Liver (tissue), 9 donors: ENCODE results near the gene LILRA5. TPM values are rescaled to one million over a fixed set of nuclear protein-coding genes. Genes with fewer than 3 reads are reported as not detected.
A peak's percentile ranks its signal among the peaks of the same experiment; 100 is the strongest.
"Not testable (repeated sequence)": the region's sequence is repeated elsewhere in the genome, so short reads cannot be mapped to it uniquely, and the experiment has no call there.

ENCODE experiments used
- DNase-seq: peaks from one replicate; pipeline ENCODE4 v3.0.0-alpha.2; 2017; ENCODE audit warnings: low spot score
- H3K27ac ChIP-seq, 2 donors: one replicate each; pipeline ENCODE4 v1.7.0; 2013; ENCODE audit warnings: inconsistent platforms in 2 of 2, low read length in 2 of 2, control low read depth in 1 of 2, low read depth in 1 of 2, mild to moderate bottlenecking in 1 of 2
- H3K27me3 ChIP-seq, 4 donors: one replicate each; pipeline versions ENCODE4 v1.6.1 to v1.7.0; 2013; ENCODE audit warnings: low read length in 3 of 4, inconsistent platforms in 1 of 4, mild to moderate bottlenecking in 1 of 4, moderate library complexity in 1 of 4; ENCODE audit not compliant: control insufficient read depth in 4 of 4, insufficient read depth in 4 of 4
- H3K36me3 ChIP-seq, 4 donors: one replicate each; pipeline versions ENCODE4 v1.6.1 to v1.7.0; 2013; ENCODE audit warnings: low read length in 3 of 4, mild to moderate bottlenecking in 3 of 4, low read depth in 1 of 4, moderate library complexity in 1 of 4; ENCODE audit not compliant: control insufficient read depth in 4 of 4, insufficient read depth in 3 of 4
- H3K4me1 ChIP-seq, 4 donors: one replicate each; pipeline versions ENCODE4 v1.6.1 to v1.7.0; 2013; ENCODE audit warnings: low read length in 3 of 4, mild to moderate bottlenecking in 3 of 4, moderate library complexity in 1 of 4; ENCODE audit not compliant: control insufficient read depth in 4 of 4, insufficient read depth in 4 of 4
- H3K4me3 ChIP-seq, 3 donors: one replicate each; pipeline versions ENCODE4 v1.6.1 to v1.7.0; 2013; ENCODE audit warnings: low read length in 3 of 3, control low read depth in 1 of 3, low read depth in 1 of 3, mild to moderate bottlenecking in 1 of 3
- H3K9ac ChIP-seq, 2 donors: one replicate each; pipeline ENCODE4 v1.7.0; 2013; ENCODE audit warnings: low read length in 2 of 2, mild to moderate bottlenecking in 2 of 2, moderate library complexity in 2 of 2, control low read depth in 1 of 2, low read depth in 1 of 2
- H3K9me3 ChIP-seq, 4 donors: one replicate each; pipeline versions ENCODE4 v1.6.1 to v1.7.0; 2013; ENCODE audit warnings: low read length in 3 of 4; ENCODE audit not compliant: control insufficient read depth in 4 of 4
- ATF3 ChIP-seq: IDR thresholded peaks from 2 replicates; pipeline ENCODE4 v1.6.1; 2016; ENCODE audit warnings: antibody characterized with exemption
- EGR1 ChIP-seq, 2 donors: IDR thresholded peaks; 2 replicates each; pipeline ENCODE4 v1.6.1; 2016 to 2018; ENCODE audit warnings: antibody characterized with exemption in 2 of 2, low read depth in 2 of 2
- FOXA2 ChIP-seq: IDR thresholded peaks from 2 replicates; pipeline ENCODE4 v1.6.1; 2016; ENCODE audit warnings: antibody characterized with exemption
- GABPA ChIP-seq, 2 donors: IDR thresholded peaks in 1 of 2; conservative IDR thresholded peaks in 1 of 2; 2 replicates each; pipeline ENCODE4 v1.6.1; 2016; ENCODE audit warnings: antibody characterized with exemption in 2 of 2, mild to moderate bottlenecking in 1 of 2, moderate library complexity in 1 of 2
- HNF4A ChIP-seq, 2 donors: conservative IDR thresholded peaks; 2 replicates each; pipeline ENCODE4 v1.6.1; 2016; ENCODE audit warnings: antibody characterized with exemption in 2 of 2, mild to moderate bottlenecking in 2 of 2
- HNF4G ChIP-seq: IDR thresholded peaks from 2 replicates; pipeline ENCODE4 v1.6.1; 2016; ENCODE audit warnings: antibody characterized with exemption
- JUND ChIP-seq, 2 donors: IDR thresholded peaks; 2 replicates each; pipeline ENCODE4 v1.6.1; 2016; ENCODE audit warnings: antibody characterized with exemption in 2 of 2
- MAX ChIP-seq: IDR thresholded peaks from 2 replicates; pipeline ENCODE4 v1.6.1; 2016; ENCODE audit warnings: antibody characterized with exemption
- NR2F2 ChIP-seq: IDR thresholded peaks from 2 replicates; pipeline ENCODE4 v1.6.1; 2016; ENCODE audit warnings: antibody characterized with exemption
- RAD21 ChIP-seq, 2 donors: IDR thresholded peaks; 2 replicates each; pipeline ENCODE4 v1.6.1; 2016; ENCODE audit warnings: antibody characterized with exemption in 2 of 2, mild to moderate bottlenecking in 2 of 2
- REST ChIP-seq: IDR thresholded peaks from 2 replicates; pipeline ENCODE4 v1.6.1; 2016; ENCODE audit warnings: antibody characterized with exemption, mild to moderate bottlenecking
- TAF1 ChIP-seq: conservative IDR thresholded peaks from 2 replicates; pipeline ENCODE4 v1.6.1; 2016; ENCODE audit warnings: antibody characterized with exemption, mild to moderate bottlenecking
- YY1 ChIP-seq: IDR thresholded peaks from 2 replicates; pipeline ENCODE4 v1.6.1; 2016; ENCODE audit warnings: antibody characterized with exemption, mild to moderate bottlenecking
- WGBS: extraction: QIAGEN DNeasy Blood & Tissue Kit; methylation state at CpG from one replicate; pipeline ENCODE4 v1.1.7; 2013; 5-methylcytosine and 5-hydroxymethylcytosine counted together
- polyA plus RNA-seq, 2 donors: library from polyadenylated mRNA; stranded (reverse) in 1 of 2; unstranded in 1 of 2; fragments of 200-250 nt in 1 of 2; fragments of >200 nt in 1 of 2; fragmentation: Nextera tagmentation in 1 of 2; extraction: Ambion mirVana in 1 of 2; gene quantifications; one replicate each; pipeline versions ENCODE4 v1.2.1 to v1.2.3, GENCODE V29; 2013 to 2015
- total RNA-seq, 2 donors: library from RNA; depleted of rRNA; stranded (reverse); fragments of >200 nt; gene quantifications; one replicate each; pipeline ENCODE4 v1.2.3, GENCODE V29; 2014
- donor health status: healthy.
- donor health status: healthy.
- donor health status: healthy.
- donor health status: healthy.
- donor health status: healthy.

LILRA5 gene
- total RNA-seq, result 1 to 10 TPM; 6.4 to 8.7 TPM
- polyA plus RNA-seq, result 1 to 10 TPM in 1 of 2 donors, under 1 TPM in 1; 0.58 to 2.8 TPM

- no peaks in the 10 kb centered on the region for H3K4me1 ChIP-seq
- peaks cover 0 to 3% (median 1%) of the 10 kb centered on the region in 4 donors for H3K27me3 ChIP-seq
- no peak within 1 kb of the TSS for H3K4me3 ChIP-seq
- TF ChIP-seq TAF1 (no peak), ATF3 (no peak), RAD21 (IDR thresholded peaks at IDR 0.05) (no peak), NR2F2 (no peak)
- H3K9ac ChIP-seq, result peak within 1 kb of the TSS in 1 of 2 donors; percentile 8
- H3K27ac ChIP-seq, result peak within 1 kb of the TSS in 1 of 2 donors; percentile 38
- H3K36me3 ChIP-seq, result no peaks in the 10 kb centered on the region
- WGBS, result 52% methylated on average over 13 of the region's 13 CpGs
- peaks cover 0 to 2% (median 0%) of the 10 kb centered on the region in 4 donors for H3K9me3 ChIP-seq
- DNase-seq, result no peak
These were observed at the start of gene LILRA5 for GRCh38 chr19:54312436-54313377. TSS of gene LILRA5 (minus strand) at chr19:54313166. CDS start at chr19:54313019, 147 bp downstream.

- H3K4me1 ChIP-seq, H3K36me3 ChIP-seq, H3K27ac ChIP-seq, H3K9me3 ChIP-seq, H3K4me3 ChIP-seq, H3K27me3 ChIP-seq, H3K9ac ChIP-seq, DNase-seq: not testable (repeated sequence)
- WGBS, result 34% methylated on average over 6 of the region's 10 CpGs
These were observed 48.9 kb upstream of the LILRA5 start for GRCh38 chr19:54361680-54362422.

- not testable (repeated sequence) for H3K4me1 ChIP-seq, H3K9me3 ChIP-seq, H3K9ac ChIP-seq, H3K27me3 ChIP-seq, H3K36me3 ChIP-seq, H3K27ac ChIP-seq, H3K4me3 ChIP-seq, DNase-seq
- WGBS, result 24% methylated on average over 15 of the region's 21 CpGs
These were observed 46.3 kb upstream of the LILRA5 start for GRCh38 chr19:54359149-54359820.

GRCh38 chr19:54357381-54357780 is 44.4 kb upstream of the LILRA5 start:
- Histone ChIP-seq H3K27ac (no peak overlapping the region), H3K36me3 (no peaks in the 10 kb centered on the region), H3K4me3 (no peak overlapping the region), H3K27me3 (peaks cover 0 to 3% (median 0%) of the 10 kb centered on the region in 4 donors), H3K9ac (no peak overlapping the region), H3K9me3 (no peaks in the 10 kb centered on the region), H3K4me1 (no peaks in the 10 kb centered on the region)
- 79% methylated on average over 16 of the region's 16 CpGs for WGBS
- no peak for DNase-seq
- TF ChIP-seq EGR1 (IDR thresholded peaks at IDR 0.05; ENCODE audit: low read depth in 2 of 2), result no peak
- no peak for TF ChIP-seq ATF3
- TF ChIP-seq GABPA (IDR thresholded peaks at IDR 0.05 in 1 of 2, conservative IDR thresholded peaks at IDR 0.05 in 1 of 2), result no peak
- TF ChIP-seq MAX, result no peak
- no peak for TF ChIP-seq REST
- no peak for TF ChIP-seq HNF4A (conservative IDR thresholded peaks at IDR 0.05)
- TF ChIP-seq RAD21 (IDR thresholded peaks at IDR 0.05), result no peak
- TF ChIP-seq FOXA2, result no peak
- TF ChIP-seq HNF4G, result no peak
- no peak for TF ChIP-seq NR2F2
- TF ChIP-seq YY1, result no peak
- no peak for TF ChIP-seq JUND (IDR thresholded peaks at IDR 0.05)
